K562 (cell line): ENCODE data around the gene BNIP2. TPM values are rescaled to one million over a fixed set of nuclear protein-coding genes. Genes with fewer than 3 reads are reported as not detected.

Experiments used
- ARID1B ChIP-seq: fragments of 450-650 bp; IDR thresholded peaks from 2 replicates; pipeline ENCODE4 v1.6.1; 2016; ENCODE audit warnings: antibody characterized with exemption, mild to moderate bottlenecking, inconsistent platforms
- E2F5 ChIP-seq: sonication (generic); formaldehyde crosslinking; IDR thresholded peaks from 2 replicates; pipeline ENCODE4 v1.8.0; 2022; ENCODE audit warnings: mild to moderate bottlenecking, missing genetic modification reagents
- GABPA ChIP-seq: fragments of 200-800 bp; sonication (Bioruptor generic); conservative IDR thresholded peaks from 2 replicates; pipeline ENCODE4 v1.6.1; 2016; ENCODE audit warnings: low read depth, missing genetic modification characterization, missing compliant biosample characterization
- HDAC1 ChIP-seq, 2 experiments: fragments of 450-650 bp; IDR thresholded peaks; 2 replicates each; pipeline ENCODE4 v1.6.1; 2016 to 2017; ENCODE audit warnings: inconsistent platforms in 1 of 2, mild to moderate bottlenecking in 1 of 2, moderate library complexity in 1 of 2
- HES1 ChIP-seq: fragments of 450-650 bp; IDR thresholded peaks from 2 replicates; pipeline ENCODE4 v1.6.1; 2016; ENCODE audit warnings: low read depth, mild to moderate bottlenecking, moderate library complexity
- KAT7 ChIP-seq: sonication (generic); formaldehyde crosslinking; IDR thresholded peaks from 2 replicates; pipeline ENCODE4 v1.8.0; 2022; ENCODE audit warnings: missing genetic modification reagents, mild to moderate bottlenecking, borderline replicate concordance
- MAX ChIP-seq: sonication (generic); formaldehyde crosslinking; IDR thresholded peaks from 2 replicates; pipeline ENCODE4 v1.9.0; 2022; ENCODE audit warnings: mild to moderate bottlenecking, missing genetic modification reagents
- NEUROD1 ChIP-seq: fragments of 150-350 bp; IDR thresholded peaks from 2 replicates; pipeline ENCODE4 v1.6.1; 2014; ENCODE audit warnings: borderline replicate concordance, low read length, low read depth; ENCODE audit not compliant: partially characterized antibody
- NR0B1 ChIP-seq: fragments of 450-650 bp; IDR thresholded peaks from one replicate; pipeline ENCODE4 v1.6.1; 2018; ENCODE audit warnings: mild to moderate bottlenecking, moderate library complexity; ENCODE audit not compliant: partially characterized antibody
- PHF20 ChIP-seq: fragments of 450-650 bp; IDR thresholded peaks from 2 replicates; pipeline ENCODE4 v1.6.1; 2018; ENCODE audit not compliant: partially characterized antibody
- POLR3G ChIP-seq: IDR thresholded peaks from 2 replicates; pipeline ENCODE4 v1.6.1; 2011; ENCODE audit not compliant: insufficient read length, insufficient replicate concordance; ENCODE audit errors: extremely low read depth
- RERE ChIP-seq: sonication (generic); formaldehyde crosslinking; IDR thresholded peaks from 2 replicates; pipeline ENCODE4 v1.8.0; 2023; ENCODE audit warnings: missing genetic modification reagents, mild to moderate bottlenecking, borderline replicate concordance
- TAF7 ChIP-seq: fragments of 450-650 bp; IDR thresholded peaks from 2 replicates; pipeline ENCODE4 v1.6.1; 2016; ENCODE audit warnings: missing genetic modification characterization, missing compliant biosample characterization
- ZBTB1 ChIP-seq: sonication (generic); formaldehyde crosslinking; IDR thresholded peaks from 2 replicates; pipeline ENCODE4 v1.8.1; 2023; ENCODE audit warnings: missing genetic modification reagents, low read depth, mild to moderate bottlenecking, borderline replicate concordance
- ZNF24 ChIP-seq: fragments of 450-650 bp; IDR thresholded peaks from 2 replicates; pipeline ENCODE4 v1.6.1; 2016
- ZNF511 ChIP-seq: sonication (generic); formaldehyde crosslinking; IDR thresholded peaks from 2 replicates; pipeline ENCODE4 v1.8.0; 2022; ENCODE audit warnings: mild to moderate bottlenecking, missing genetic modification reagents
- ZNF79 ChIP-seq: fragments of 250-450 bp; sonication (Bioruptor Pico); IDR thresholded peaks from 2 replicates; pipeline ENCODE4 v1.4.0; 2020; ENCODE audit warnings: low read depth, mild to moderate bottlenecking, moderate library complexity
- polyA plus RNA-seq, 8 experiments: library from polyadenylated mRNA; depleted of rRNA in 4 of 8; stranded (reverse) in 5 of 8; unstranded in 3 of 8; fragments of >200 nt; fragmentation: Nextera tagmentation in 2 of 8; fragmentation: Illumina TruSeq in 1 of 8; extraction: Ambion mirVana in 2 of 8; extraction: Trizol in 1 of 8; gene quantifications; 2 replicates each; pipeline versions ENCODE4 v1.2.1 to v1.2.3, GENCODE V29; 2011 to 2014; ENCODE audit warnings: inconsistent platforms in 1 of 8, missing spikeins in 1 of 8
- total RNA-seq, 7 experiments: library from RNA; depleted of rRNA in 6 of 7; stranded (reverse); fragments of >200 nt in 6 of 7; fragmentation: Illumina TruSeq in 2 of 7; extraction: Trizol in 2 of 7; gene quantifications; 2 replicates each; pipeline versions ENCODE4 v1.2.1 to v1.2.3, GENCODE V29; 2011 to 2021; ENCODE audit warnings: low replicate concordance in 1 of 7

BNIP2 gene
- total and polyA plus RNA-seq, 9 of the 15 experiments (the other 6 are each of a cell fraction or from before 2014, with no cell fraction given), result 19.6 to 88.0 (median 52.5) TPM

- TF ChIP-seq ZNF511 (CRISPR knock-in tag), result peak; percentile 85; the same call in 1 of the 2 replicates
- no peak for TF ChIP-seq NR0B1
- TF ChIP-seq ZNF24, result no peak
- TF ChIP-seq RERE (CRISPR knock-in tag), result 0 out of 2 replicates have a peak, but pooled peaks have one; percentile 25
- no peak for TF ChIP-seq ZNF79 (CRISPR knock-in tag)
- TF ChIP-seq NEUROD1, result no peak
- peak; percentile 50; the same call in 1 of the 2 replicates for TF ChIP-seq TAF7 (tag)
- TF ChIP-seq E2F5 (CRISPR knock-in tag), result peak; percentile 87
- peak in 1 of 2 experiments; percentile 73; a peak in 2 of 4 replicates for TF ChIP-seq HDAC1 (IDR thresholded peaks at IDR 0.05)
- TF ChIP-seq GABPA (tag), result peak; percentile 97
- TF ChIP-seq MAX (CRISPR knock-in tag), result peak; percentile 89
- TF ChIP-seq PHF20, result peak; percentile 88
- TF ChIP-seq KAT7 (CRISPR knock-in tag), result peak; percentile 89; the same call in 1 of the 2 replicates
- TF ChIP-seq ZBTB1 (CRISPR knock-in tag), result peak; percentile 98
- TF ChIP-seq HES1, result peak; percentile 97
- TF ChIP-seq ARID1B, result peak; percentile 15; the same call in 1 of the 2 replicates
- TF ChIP-seq POLR3G, result no peak
These were observed 32.1 kb downstream of the BNIP2 start, which contains the start of gene GTF2A2 (continued) for GRCh38 chr15:59656897-59657634.
